Measurements from ENCODE around the gene AXDND1.
A peak's percentile ranks its signal among the peaks of the same experiment; 100 is the strongest.

DNA sequence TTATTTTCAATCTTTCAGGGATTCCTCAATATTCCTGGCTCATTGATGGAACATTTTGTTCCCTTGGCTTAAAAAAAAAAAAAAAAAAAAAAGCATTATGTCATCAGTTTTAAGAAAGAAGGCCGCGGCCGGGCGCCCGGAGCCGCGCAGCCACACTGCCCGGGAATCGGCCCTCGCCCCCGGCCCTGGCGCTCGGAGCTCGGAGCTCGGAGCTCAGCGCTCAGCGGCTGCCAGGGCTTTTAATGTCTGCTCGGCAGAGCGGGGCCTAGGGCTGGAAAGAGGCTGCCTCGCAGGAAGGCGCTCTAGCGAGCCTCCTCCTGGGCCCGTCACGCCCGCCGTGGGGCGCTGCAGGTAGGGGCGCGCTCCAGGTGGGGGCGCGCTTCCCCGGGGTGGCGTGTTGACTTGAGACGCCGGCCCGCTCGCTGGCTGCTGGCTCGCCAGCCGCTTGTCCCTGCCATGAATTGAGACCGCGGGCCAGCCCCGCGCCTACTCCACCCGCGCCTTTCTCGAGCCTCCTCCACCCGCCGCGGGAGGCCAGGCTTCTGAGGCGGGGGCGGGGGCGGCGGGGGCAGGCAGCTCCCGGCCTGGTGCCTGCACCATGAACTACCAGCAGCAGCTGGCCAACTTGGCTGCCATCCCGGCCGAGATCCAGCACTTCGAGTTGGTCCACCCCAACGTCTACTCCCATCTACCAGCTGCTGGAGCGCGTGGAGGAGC lies 220.5 kb downstream of the AXDND1 start:
- TF ChIP-seq, protein P1, sequence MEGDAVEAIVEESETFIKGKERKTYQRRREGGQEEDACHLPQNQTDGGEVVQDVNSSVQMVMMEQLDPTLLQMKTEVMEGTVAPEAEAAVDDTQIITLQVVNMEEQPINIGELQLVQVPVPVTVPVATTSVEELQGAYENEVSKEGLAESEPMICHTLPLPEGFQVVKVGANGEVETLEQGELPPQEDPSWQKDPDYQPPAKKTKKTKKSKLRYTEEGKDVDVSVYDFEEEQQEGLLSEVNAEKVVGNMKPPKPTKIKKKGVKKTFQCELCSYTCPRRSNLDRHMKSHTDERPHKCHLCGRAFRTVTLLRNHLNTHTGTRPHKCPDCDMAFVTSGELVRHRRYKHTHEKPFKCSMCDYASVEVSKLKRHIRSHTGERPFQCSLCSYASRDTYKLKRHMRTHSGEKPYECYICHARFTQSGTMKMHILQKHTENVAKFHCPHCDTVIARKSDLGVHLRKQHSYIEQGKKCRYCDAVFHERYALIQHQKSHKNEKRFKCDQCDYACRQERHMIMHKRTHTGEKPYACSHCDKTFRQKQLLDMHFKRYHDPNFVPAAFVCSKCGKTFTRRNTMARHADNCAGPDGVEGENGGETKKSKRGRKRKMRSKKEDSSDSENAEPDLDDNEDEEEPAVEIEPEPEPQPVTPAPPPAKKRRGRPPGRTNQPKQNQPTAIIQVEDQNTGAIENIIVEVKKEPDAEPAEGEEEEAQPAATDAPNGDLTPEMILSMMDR (IDR thresholded peaks at IDR 0.05), result peak in 1 of 3 donors; percentile 20
- TF ChIP-seq POLR2A (IDR thresholded peaks at IDR 0.05), result no peak

Data from ovary (tissue), 3 donors.